Activated naive CD4-positive, alpha-beta T cell treated with anti-CD3 and anti-CD28 coated beads, Interleukin-2, amount 50 U/mL, for 72 hours (primary cell): ENCODE measurements around the gene OR11H12. TPM values are rescaled to one million over a fixed set of nuclear protein-coding genes. Genes with fewer than 3 reads are reported as not detected.
"Not testable (repeated sequence)": the region's sequence is repeated elsewhere in the genome, so short reads cannot be mapped to it uniquely, and the experiment has no call there.

Experiments used
- ATAC-seq, 2 donors: fragments of 150-1000 bp; cut with Tn5 transposase; 2 replicates each; pipeline ENCODE4 v1.10.0; 2021; ENCODE audit warnings: mild to moderate bottlenecking in 2 of 2, moderate library complexity in 2 of 2
- DNase-seq, 2 donors: peaks; one replicate each; pipeline ENCODE4 v3.0.0; 2021 to 2022; ENCODE audit warnings: low spot score in 2 of 2
- H3K27ac Mint-ChIP-seq, 2 donors: one replicate each; pipeline ENCODE4 v1.8.0; 2022; ENCODE audit warnings: mild to moderate bottlenecking in 2 of 2, mixed read lengths in 2 of 2
- H3K36me3 Mint-ChIP-seq, 2 donors: one replicate each; pipeline ENCODE4 v1.8.0; 2022; ENCODE audit warnings: mixed read lengths in 2 of 2
- H3K9me3 Mint-ChIP-seq, 2 donors: one replicate each; pipeline ENCODE4 v1.8.0; 2022; ENCODE audit warnings: mixed read lengths in 2 of 2
- total RNA-seq, 2 donors: library from RNA; stranded (reverse); gene quantifications; one replicate each; pipeline ENCODE4 v1.2.3, GENCODE V29; 2022

Gene OR11H12
- not detected for total RNA-seq

DNA sequence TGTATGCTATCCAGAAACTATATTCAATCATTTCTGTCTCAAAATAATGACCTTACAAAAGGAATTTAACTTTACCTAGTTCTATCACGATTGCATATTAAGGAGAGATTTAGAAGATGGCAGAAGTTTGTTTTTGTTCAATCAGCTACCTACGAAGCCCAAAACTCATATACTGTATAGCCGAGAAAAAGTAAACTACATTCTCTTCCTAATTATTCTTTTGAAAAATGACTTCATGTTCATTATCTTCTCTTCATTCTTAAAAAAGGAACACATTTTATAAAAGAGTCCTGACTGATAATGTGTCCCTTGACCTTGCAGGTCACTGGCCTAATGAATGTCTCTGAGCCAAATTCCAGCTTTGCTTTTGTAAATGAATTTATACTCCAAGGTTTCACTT lies at the start of gene OR11H12:
OR11H12 (plus strand) TSS at position 301 of the 400 bp plus-strand sequence; CDS start at position 301, 0 bp downstream.
- H3K27ac Mint-ChIP-seq, H3K36me3 Mint-ChIP-seq, H3K9me3 Mint-ChIP-seq, DNase-seq, ATAC-seq: not testable (repeated sequence)

GRCh38 chr14:18582908-18583307 lies 18.0 kb upstream of the OR11H12 start:
- H3K9me3 Mint-ChIP-seq, ATAC-seq, DNase-seq: not testable (repeated sequence)

DNA sequence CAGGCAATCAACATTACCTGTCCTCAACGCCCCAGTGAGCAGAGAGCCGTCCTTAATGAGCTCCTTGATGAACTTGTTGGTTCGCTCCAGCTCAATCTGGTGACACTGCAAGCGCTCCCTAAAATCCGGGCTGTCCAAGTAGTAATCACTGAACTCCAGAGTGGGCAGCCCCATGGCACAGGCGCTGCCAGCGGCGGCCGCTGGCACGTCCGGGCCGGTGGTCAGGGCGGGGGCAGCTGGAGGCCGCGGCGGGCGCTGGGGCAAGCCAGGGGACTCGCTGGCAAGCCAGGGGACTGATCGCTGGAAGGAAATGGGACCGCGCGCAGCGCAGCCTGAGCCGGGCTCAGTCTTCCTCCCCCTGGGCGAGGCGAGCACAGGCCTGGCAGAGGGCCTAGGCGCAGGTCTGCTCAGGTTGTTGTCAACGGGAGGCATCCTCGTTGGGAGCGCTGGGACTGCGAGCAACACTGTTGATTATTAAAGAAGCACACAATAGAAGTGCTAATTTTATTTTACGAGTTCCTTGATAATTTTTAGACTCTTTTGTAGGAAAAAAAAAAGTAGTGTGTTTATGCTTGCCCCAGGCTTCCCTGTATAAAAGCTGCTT lies 25.8 kb downstream of the OR11H12 start:
- H3K27ac Mint-ChIP-seq, H3K9me3 Mint-ChIP-seq, DNase-seq: not testable (repeated sequence)

More at GRCh38 chr14:18582908-18583307, 18.0 kb upstream of the OR11H12 start:
- not testable (repeated sequence) for H3K36me3 Mint-ChIP-seq, H3K27ac Mint-ChIP-seq

GRCh38 chr14:18636066-18636465 lies 35.1 kb downstream of the OR11H12 start:
- H3K27ac Mint-ChIP-seq, DNase-seq, H3K36me3 Mint-ChIP-seq, H3K9me3 Mint-ChIP-seq, ATAC-seq: not testable (repeated sequence)

More for the DNA sequence above, 25.8 kb downstream of the OR11H12 start:
- not testable (repeated sequence) for ATAC-seq, H3K36me3 Mint-ChIP-seq

- not testable (repeated sequence) for DNase-seq, ATAC-seq, H3K36me3 Mint-ChIP-seq, H3K27ac Mint-ChIP-seq, H3K9me3 Mint-ChIP-seq
Measured at GRCh38 chr14:18638032-18638431, 37.1 kb downstream of the OR11H12 start.

GRCh38 chr14:18638785-18639184 lies 37.9 kb downstream of the OR11H12 start:
- H3K27ac Mint-ChIP-seq, H3K36me3 Mint-ChIP-seq, DNase-seq, H3K9me3 Mint-ChIP-seq, ATAC-seq: not testable (repeated sequence)

GRCh38 chr14:18646075-18646730 lies 45.3 kb downstream of the OR11H12 start:
- H3K9me3 Mint-ChIP-seq, ATAC-seq, H3K36me3 Mint-ChIP-seq, H3K27ac Mint-ChIP-seq, DNase-seq: not testable (repeated sequence)
